Chondrocyte (in vitro differentiated cells): ENCODE measurements around the gene ICA1. TPM values are rescaled to one million over a fixed set of nuclear protein-coding genes. Genes with fewer than 3 reads are reported as not detected.

Experiments used
- DNase-seq: peaks from one replicate; pipeline ENCODE4 v3.0.0; 2021; ENCODE audit warnings: mixed read lengths, low spot score
- H3K27ac Mint-ChIP-seq: one replicate; pipeline ENCODE4 v1.8.0; 2021; ENCODE audit warnings: mild to moderate bottlenecking, moderate library complexity, mixed read lengths; ENCODE audit not compliant: unreplicated experiment
- H3K27me3 Mint-ChIP-seq: 2 replicates; pipeline ENCODE4 v1.8.0; 2021; ENCODE audit warnings: low read depth, mixed read lengths
- H3K36me3 Mint-ChIP-seq: 2 replicates; pipeline ENCODE4 v1.8.0; 2021; ENCODE audit warnings: low read depth, mixed read lengths
- H3K4me1 Mint-ChIP-seq: 2 replicates; pipeline ENCODE4 v1.8.0; 2021; ENCODE audit warnings: low read depth, mild to moderate bottlenecking, mixed read lengths
- H3K4me3 Mint-ChIP-seq: one replicate; pipeline ENCODE4 v1.8.0; 2021; ENCODE audit warnings: mild to moderate bottlenecking, moderate library complexity, mixed read lengths; ENCODE audit not compliant: unreplicated experiment
- H3K9me3 Mint-ChIP-seq: 2 replicates; pipeline ENCODE4 v1.8.0; 2021; ENCODE audit warnings: low read depth, mixed read lengths
- total RNA-seq: library from RNA; stranded (reverse); gene quantifications from 3 replicates; pipeline ENCODE4 v1.2.1, GENCODE V29; 2021
- TF ChIP-seq, protein P1 (sequence below): fragments of 200-600 bp; sonication (generic); IDR thresholded peaks from 2 replicates; pipeline ENCODE4 v1.5.0; 2021; ENCODE audit warnings: antibody characterized with exemption, mild to moderate bottlenecking, moderate library complexity

Gene ICA1
- total RNA-seq, 1 donor from 2014 or later, result 5.0 TPM

DNA sequence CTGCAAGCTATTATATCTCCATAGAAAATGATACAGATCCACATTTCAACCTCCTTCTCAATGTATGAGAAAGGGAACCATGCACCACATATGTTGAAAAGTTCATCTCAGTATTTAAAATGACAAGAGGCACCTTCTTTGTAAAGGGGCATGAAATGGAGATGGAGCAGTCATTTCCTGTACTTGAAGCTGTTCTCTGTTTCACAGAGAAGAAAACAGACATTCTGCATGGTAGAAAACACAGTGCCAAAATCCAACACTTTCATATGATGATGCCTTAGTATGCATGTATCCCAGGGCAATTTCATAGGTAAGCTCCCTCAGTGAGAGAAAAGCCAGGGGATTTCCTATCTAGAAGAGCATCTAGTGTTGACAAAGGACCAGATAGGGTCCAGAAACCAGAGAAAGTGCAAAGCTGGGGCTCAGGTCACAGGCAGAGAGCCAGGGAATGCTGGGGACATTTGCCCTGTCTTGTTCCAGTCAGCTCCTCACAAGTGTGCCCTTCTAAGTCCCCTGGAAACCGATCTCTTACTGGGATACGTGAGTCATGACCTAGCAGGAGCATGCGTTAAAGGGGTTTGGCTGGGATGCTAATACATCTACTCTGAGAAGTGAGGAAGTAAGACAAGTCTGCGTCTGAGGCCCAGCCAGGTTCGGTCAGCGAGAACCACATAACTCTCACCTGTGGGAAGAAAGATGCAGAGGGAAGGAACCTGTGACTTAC is 118.7 kb downstream of the ICA1 start:
- H3K36me3 Mint-ChIP-seq, result peaks cover 3% of the 10 kb centered on the region
- H3K4me3 Mint-ChIP-seq, result no peak overlapping the region
- H3K4me1 Mint-ChIP-seq, result no peaks in the 10 kb centered on the region
- H3K9me3 Mint-ChIP-seq, result no peaks in the 10 kb centered on the region
- TF ChIP-seq, protein P1, sequence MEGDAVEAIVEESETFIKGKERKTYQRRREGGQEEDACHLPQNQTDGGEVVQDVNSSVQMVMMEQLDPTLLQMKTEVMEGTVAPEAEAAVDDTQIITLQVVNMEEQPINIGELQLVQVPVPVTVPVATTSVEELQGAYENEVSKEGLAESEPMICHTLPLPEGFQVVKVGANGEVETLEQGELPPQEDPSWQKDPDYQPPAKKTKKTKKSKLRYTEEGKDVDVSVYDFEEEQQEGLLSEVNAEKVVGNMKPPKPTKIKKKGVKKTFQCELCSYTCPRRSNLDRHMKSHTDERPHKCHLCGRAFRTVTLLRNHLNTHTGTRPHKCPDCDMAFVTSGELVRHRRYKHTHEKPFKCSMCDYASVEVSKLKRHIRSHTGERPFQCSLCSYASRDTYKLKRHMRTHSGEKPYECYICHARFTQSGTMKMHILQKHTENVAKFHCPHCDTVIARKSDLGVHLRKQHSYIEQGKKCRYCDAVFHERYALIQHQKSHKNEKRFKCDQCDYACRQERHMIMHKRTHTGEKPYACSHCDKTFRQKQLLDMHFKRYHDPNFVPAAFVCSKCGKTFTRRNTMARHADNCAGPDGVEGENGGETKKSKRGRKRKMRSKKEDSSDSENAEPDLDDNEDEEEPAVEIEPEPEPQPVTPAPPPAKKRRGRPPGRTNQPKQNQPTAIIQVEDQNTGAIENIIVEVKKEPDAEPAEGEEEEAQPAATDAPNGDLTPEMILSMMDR, result no peak
- H3K27me3 Mint-ChIP-seq, result no peaks in the 10 kb centered on the region
- DNase-seq, result no peak
- no peak overlapping the region for H3K27ac Mint-ChIP-seq

DNA sequence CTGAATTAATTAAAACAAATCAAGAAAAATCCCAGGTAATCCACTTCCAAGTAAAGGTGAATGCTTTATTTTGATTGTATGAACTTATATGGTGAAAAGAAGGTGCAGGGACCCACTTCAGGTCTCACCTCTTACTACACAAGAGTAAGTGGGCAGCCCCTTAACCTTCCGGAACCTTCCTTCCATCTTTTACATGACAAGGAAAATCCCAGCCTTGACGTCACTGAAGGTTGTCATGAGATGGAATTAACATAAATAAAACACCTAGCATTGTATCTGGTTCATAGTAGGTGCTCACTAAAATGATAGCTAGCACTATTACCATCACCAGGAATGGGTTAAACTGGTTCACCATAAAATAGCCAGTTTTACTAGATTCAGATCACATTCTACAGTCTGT is 119.5 kb downstream of the ICA1 start:
- Mint-ChIP-seq H3K4me3 (no peak overlapping the region), H3K27me3 (no peaks in the 10 kb centered on the region), H3K4me1 (no peaks in the 10 kb centered on the region), H3K36me3 (peaks cover 3% of the 10 kb centered on the region), H3K9me3 (no peaks in the 10 kb centered on the region), H3K27ac (no peak overlapping the region)
- TF ChIP-seq, protein P1, result no peak
- no peak for DNase-seq

DNA sequence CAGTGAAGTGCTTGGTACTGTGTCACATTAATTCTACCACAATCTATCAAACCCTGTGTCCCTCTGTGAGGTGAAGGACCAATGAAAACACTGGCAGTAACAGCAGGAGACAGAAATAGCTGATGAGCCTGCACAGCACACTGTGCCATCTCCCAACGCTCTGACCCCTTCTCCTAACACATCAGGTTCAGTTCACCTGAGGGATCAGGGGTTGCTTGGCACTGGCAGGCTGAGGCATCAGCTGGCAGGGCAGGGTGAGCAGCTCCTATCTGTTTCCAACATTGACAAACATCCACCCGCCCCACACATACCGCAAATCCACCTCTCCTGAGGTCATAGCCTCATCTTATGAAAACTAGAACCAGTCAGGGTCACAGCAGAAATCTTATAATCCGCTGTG is 120.9 kb downstream of the ICA1 start:
- DNase-seq, result no peak
- H3K4me1 Mint-ChIP-seq, result no peaks in the 10 kb centered on the region
- no peaks in the 10 kb centered on the region for H3K27me3 Mint-ChIP-seq
- TF ChIP-seq, protein P1, result no peak
- H3K9me3 Mint-ChIP-seq, result no peaks in the 10 kb centered on the region
- H3K36me3 Mint-ChIP-seq, result no peaks in the 10 kb centered on the region
- no peak overlapping the region for H3K27ac Mint-ChIP-seq
- no peak overlapping the region for H3K4me3 Mint-ChIP-seq

DNA sequence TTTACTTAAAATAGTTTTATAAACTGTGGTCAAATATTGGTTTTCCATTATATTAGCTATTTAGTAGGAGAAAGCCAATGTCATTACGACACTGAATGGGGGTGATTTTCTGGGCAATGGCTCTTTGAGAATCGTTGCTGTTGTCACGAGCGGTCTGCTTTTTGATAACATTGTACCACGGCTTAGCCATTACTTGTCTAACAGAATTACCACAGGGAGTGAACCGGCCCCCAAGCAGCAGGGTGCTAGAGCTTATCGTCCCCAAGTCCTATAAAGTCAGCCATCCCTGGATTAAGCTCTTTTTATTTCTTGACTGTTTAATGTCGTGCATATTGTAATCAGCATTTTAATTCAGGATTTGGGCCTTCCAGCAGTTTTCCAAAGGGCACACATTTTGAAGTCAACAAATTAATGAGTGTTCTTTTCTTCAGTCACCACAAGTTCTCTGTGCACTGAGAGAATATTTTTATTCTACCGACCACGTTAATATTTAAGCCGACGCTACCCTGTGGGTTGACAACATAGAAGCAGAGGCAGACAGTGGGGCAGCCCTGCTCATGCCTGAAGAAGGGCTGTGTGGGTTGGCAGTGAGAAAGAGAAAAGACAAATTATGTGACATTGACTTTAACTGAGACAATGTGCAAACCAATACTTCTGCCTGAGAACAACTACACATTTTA is 125.8 kb downstream of the ICA1 start:
- Mint-ChIP-seq H3K4me3 (no peak overlapping the region), H3K4me1 (peaks cover 7% of the 10 kb centered on the region)

DNA sequence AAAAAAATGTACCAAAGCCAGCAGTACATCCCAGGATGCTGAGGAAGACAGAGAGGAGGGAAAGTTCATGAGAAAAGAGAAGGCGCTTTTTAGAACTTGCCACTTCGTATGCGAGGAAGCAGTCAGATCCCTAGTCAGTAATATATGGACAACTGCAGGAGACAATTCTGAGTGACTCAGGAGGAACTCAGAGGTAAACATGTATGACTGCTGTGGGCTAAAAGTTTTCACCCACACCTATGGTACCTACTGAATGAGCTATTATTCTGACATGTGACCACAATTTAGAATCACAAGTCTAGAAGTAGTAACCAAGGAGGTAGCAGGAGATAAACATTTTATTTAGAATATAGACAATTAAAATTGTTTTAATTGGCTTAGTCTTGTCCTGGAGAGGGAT is 126.5 kb downstream of the ICA1 start:
- no peak for DNase-seq
- no peak overlapping the region for H3K4me3 Mint-ChIP-seq
- H3K36me3 Mint-ChIP-seq, result no peaks in the 10 kb centered on the region
- no peak overlapping the region for H3K27ac Mint-ChIP-seq
- H3K4me1 Mint-ChIP-seq, result peaks cover 7% of the 10 kb centered on the region
- H3K27me3 Mint-ChIP-seq, result no peaks in the 10 kb centered on the region
- no peaks in the 10 kb centered on the region for H3K9me3 Mint-ChIP-seq
- TF ChIP-seq, protein P1, result no peak

More for the DNA sequence above, 125.8 kb downstream of the ICA1 start:
- DNase-seq, result no peak
- H3K9me3 Mint-ChIP-seq, result no peaks in the 10 kb centered on the region
- no peaks in the 10 kb centered on the region for H3K36me3 Mint-ChIP-seq
- TF ChIP-seq, protein P1, result no peak
- H3K27ac Mint-ChIP-seq, result no peak overlapping the region
- no peaks in the 10 kb centered on the region for H3K27me3 Mint-ChIP-seq
